ENCODE measurements around the gene ARHGAP30. TPM values are rescaled to one million over a fixed set of nuclear protein-coding genes. Genes with fewer than 3 reads are reported as not detected.

The ARHGAP30 gene
- total RNA-seq, 1 experiment from 2014 or later: 1.7 TPM

- Mint-ChIP-seq H3K9me3 (ENCODE audit: low read depth, unreplicated experiment) (no peaks in the 10 kb centered on the region), H3K4me3 (ENCODE audit: low read depth, unreplicated experiment) (peak overlapping the region; percentile 95), H3K36me3 (ENCODE audit: insufficient read depth, unreplicated experiment) (peaks cover 49% of the 10 kb centered on the region), H3K27ac (ENCODE audit: unreplicated experiment) (peak overlapping the region; percentile 45), H3K27me3 (ENCODE audit: unreplicated experiment) (no peaks in the 10 kb centered on the region), H3K4me1 (ENCODE audit: low read depth, unreplicated experiment) (peaks cover 9% of the 10 kb centered on the region)
- no TSS peak for BruUV-seq (replicated peaks)
- intact Hi-C loops (cut with micrococcal nuclease; ENCODE audit: unreplicated experiment): no loop called here
- no peak for TF ChIP-seq CTCF (IDR thresholded peaks at IDR 0.05; ENCODE audit: unreplicated experiment)
- no peak for DNase-seq
- CTCF ChIA-PET: interaction anchor here (1.0 to 1.2 kb wide), 2 partner anchors 44 to 59 kb away, joined by 3 read pairs; no protein-coding TSS in a partner anchor
Measured at GRCh38 chr1:161039546-161039945, 30.1 kb downstream of the ARHGAP30 start.

- peaks cover 9% of the 10 kb centered on the region for H3K4me1 Mint-ChIP-seq (ENCODE audit: low read depth, unreplicated experiment)
- peak overlapping the region; percentile 95 for H3K4me3 Mint-ChIP-seq (ENCODE audit: low read depth, unreplicated experiment)
- CTCF ChIA-PET: interaction anchor here (0.9 to 3.0 kb wide), 5 partner anchors 8 to 60 kb away, joined by 3 to 17 read pairs (median 4); partner anchors contain the start of gene F11R
- H3K27ac Mint-ChIP-seq (ENCODE audit: unreplicated experiment): peak overlapping the region; percentile 45
- TF ChIP-seq CTCF (IDR thresholded peaks at IDR 0.05; ENCODE audit: unreplicated experiment): no peak
- intact Hi-C loops (cut with micrococcal nuclease; ENCODE audit: unreplicated experiment): no loop called here
- no TSS peak for BruUV-seq (replicated peaks)
- H3K36me3 Mint-ChIP-seq (ENCODE audit: insufficient read depth, unreplicated experiment): peaks cover 45% of the 10 kb centered on the region
- H3K9me3 Mint-ChIP-seq (ENCODE audit: low read depth, unreplicated experiment): no peaks in the 10 kb centered on the region
- H3K27me3 Mint-ChIP-seq (ENCODE audit: unreplicated experiment): no peaks in the 10 kb centered on the region
- DNase-seq: no peak
Measured at GRCh38 chr1:161039154-161039545, 30.5 kb downstream of the ARHGAP30 start.

GRCh38 chr1:161038523-161039153, 31.1 kb downstream of the ARHGAP30 start, which contains the start of gene TSTD1:
Gene TSTD1 (minus strand): TSS chr1:161038964. CDS start chr1:161038889, 75 bp downstream.
- TSS peak; percentile 63 for BruUV-seq (replicated peaks)
- Mint-ChIP-seq H3K4me3 (ENCODE audit: low read depth, unreplicated experiment) (peak within 1 kb of the TSS; percentile 95), H3K4me1 (ENCODE audit: low read depth, unreplicated experiment) (peaks cover 9% of the 10 kb centered on the region), H3K36me3 (ENCODE audit: insufficient read depth, unreplicated experiment) (peaks cover 43% of the 10 kb centered on the region), H3K9me3 (ENCODE audit: low read depth, unreplicated experiment) (no peaks in the 10 kb centered on the region), H3K27me3 (ENCODE audit: unreplicated experiment) (no peaks in the 10 kb centered on the region), H3K27ac (ENCODE audit: unreplicated experiment) (peak within 1 kb of the TSS; percentile 45)
- no peak for TF ChIP-seq CTCF (IDR thresholded peaks at IDR 0.05; ENCODE audit: unreplicated experiment)
- CTCF ChIA-PET: interaction anchor here (0.6 to 3.0 kb wide), 6 partner anchors 9 to 60 kb away, joined by 3 to 17 read pairs (median 4); partner anchors contain the start of gene F11R
- intact Hi-C loops (cut with micrococcal nuclease; ENCODE audit: unreplicated experiment): no loop called here
- peak; percentile 85 for DNase-seq

- Mint-ChIP-seq H3K9me3 (ENCODE audit: low read depth, unreplicated experiment) (no peaks in the 10 kb centered on the region), H3K27ac (ENCODE audit: unreplicated experiment) (peak overlapping the region; percentile 45), H3K4me3 (ENCODE audit: low read depth, unreplicated experiment) (peak overlapping the region; percentile 95), H3K36me3 (ENCODE audit: insufficient read depth, unreplicated experiment) (peaks cover 43% of the 10 kb centered on the region), H3K4me1 (ENCODE audit: low read depth, unreplicated experiment) (peaks cover 14% of the 10 kb centered on the region), H3K27me3 (ENCODE audit: unreplicated experiment) (no peaks in the 10 kb centered on the region)
- CTCF ChIA-PET: interaction anchor here (0.6 to 3.0 kb wide), 4 partner anchors 10 to 40 kb away, joined by 3 to 17 read pairs (median 4); partner anchors contain the start of gene F11R
- peak; percentile 61 for DNase-seq
- BruUV-seq (replicated peaks): TSS peak; percentile 52
- intact Hi-C loops (cut with micrococcal nuclease; ENCODE audit: unreplicated experiment): no loop called here
- TF ChIP-seq CTCF (IDR thresholded peaks at IDR 0.05; ENCODE audit: unreplicated experiment): no peak
Measured at GRCh38 chr1:161037661-161038522, 31.8 kb downstream of the ARHGAP30 start.

Data from Calu3 (cell line).